Esophagus (tissue), 2 donors: ENCODE measurements around the gene NTSR1. TPM values are rescaled to one million over a fixed set of nuclear protein-coding genes. Genes with fewer than 3 reads are reported as not detected.

Source experiments
- H3K27ac ChIP-seq, 2 donors: one replicate each; pipeline ENCODE4 v1.5.1; 2013; ENCODE audit warnings: low read depth in 2 of 2, mild to moderate bottlenecking in 2 of 2, inconsistent platforms in 1 of 2, low read length in 1 of 2, moderate library complexity in 1 of 2
- H3K27me3 ChIP-seq, 2 donors: one replicate each; pipeline ENCODE4 v1.6.1; 2013; ENCODE audit warnings: low read length in 2 of 2, control low read depth in 1 of 2, mild to moderate bottlenecking in 1 of 2; ENCODE audit not compliant: insufficient read depth in 2 of 2, control insufficient read depth in 1 of 2
- H3K36me3 ChIP-seq, 2 donors: one replicate each; pipeline ENCODE4 v1.6.1; 2013; ENCODE audit warnings: low read length in 1 of 2; ENCODE audit not compliant: control insufficient read depth in 2 of 2, insufficient read depth in 2 of 2
- H3K4me1 ChIP-seq, 2 donors: one replicate each; pipeline ENCODE4 v1.6.1; 2013; ENCODE audit warnings: low read length in 1 of 2; ENCODE audit not compliant: control insufficient read depth in 2 of 2, insufficient read depth in 2 of 2
- H3K4me3 ChIP-seq, 2 donors: one replicate each; pipeline ENCODE4 v1.5.1; 2013; ENCODE audit warnings: low read length in 2 of 2, mild to moderate bottlenecking in 2 of 2, low read depth in 1 of 2, moderate library complexity in 1 of 2
- H3K9me3 ChIP-seq, 2 donors: one replicate each; pipeline ENCODE4 v1.6.1; 2013; ENCODE audit warnings: mild to moderate bottlenecking in 2 of 2, low read depth in 1 of 2, low read length in 1 of 2, moderate library complexity in 1 of 2; ENCODE audit not compliant: control insufficient read depth in 2 of 2, insufficient read depth in 1 of 2
- WGBS, 2 donors: extraction: QIAGEN DNeasy Blood & Tissue Kit; methylation state at CpG; one replicate each; pipeline ENCODE4 v1.1.7; 2013; 5-methylcytosine and 5-hydroxymethylcytosine counted together
- polyA plus RNA-seq, 2 donors: library from polyadenylated mRNA; stranded (reverse); fragments of 200-250 nt; gene quantifications; one replicate each; pipeline ENCODE4 v1.2.3, GENCODE V29; 2013
- donor health status: healthy with polysubstance abuse.
- donor health status: Bipolar disorder and iron deficiency.

Gene NTSR1
- polyA plus RNA-seq, 2 donors: 0.02 TPM

DNA sequence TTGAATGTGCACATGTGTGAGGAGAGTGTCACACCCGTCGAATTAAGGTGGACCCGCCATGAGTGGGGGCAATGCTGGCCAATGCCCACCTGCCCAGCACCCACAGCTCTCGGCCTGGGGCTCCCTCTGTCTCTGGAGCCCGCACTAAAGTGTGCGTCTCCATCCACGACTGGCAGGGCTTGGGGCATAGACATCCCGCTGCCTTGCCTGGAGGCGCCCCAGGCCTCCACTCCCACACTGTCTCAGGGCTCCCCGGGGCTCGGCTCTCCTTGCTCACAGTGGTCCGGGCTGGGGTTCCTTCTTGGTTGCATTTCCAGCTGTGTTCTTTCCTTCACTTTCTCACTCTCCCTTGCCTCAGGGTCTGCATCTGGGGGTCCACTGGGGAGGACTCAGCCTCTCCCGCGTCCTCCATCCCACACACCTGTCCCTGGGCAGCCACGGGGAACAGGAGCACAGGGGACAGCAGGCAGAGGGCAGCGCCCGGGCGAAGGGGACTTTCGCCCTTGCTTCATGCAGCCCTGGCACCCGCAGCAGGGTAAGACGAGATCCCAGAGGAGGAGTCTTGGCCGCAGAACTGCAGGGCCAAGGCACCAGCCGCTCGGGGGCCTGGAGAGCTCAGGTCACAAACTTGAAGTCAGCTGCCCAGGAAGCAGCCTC is 67.5 kb downstream of the NTSR1 start:
- peak overlapping the region; percentile 11 to 45 for H3K27ac ChIP-seq
- H3K27me3 ChIP-seq: no peaks in the 10 kb centered on the region
- no peak overlapping the region for H3K4me3 ChIP-seq
- H3K4me1 ChIP-seq: peaks cover 3 to 15% of the 10 kb centered on the region in 2 donors
- 84 to 88% methylated on average over 24 of the region's 24 CpGs for WGBS, 2 donors
- H3K36me3 ChIP-seq: no peaks in the 10 kb centered on the region
- peaks cover 0 to 2% of the 10 kb centered on the region in 2 donors for H3K9me3 ChIP-seq

DNA sequence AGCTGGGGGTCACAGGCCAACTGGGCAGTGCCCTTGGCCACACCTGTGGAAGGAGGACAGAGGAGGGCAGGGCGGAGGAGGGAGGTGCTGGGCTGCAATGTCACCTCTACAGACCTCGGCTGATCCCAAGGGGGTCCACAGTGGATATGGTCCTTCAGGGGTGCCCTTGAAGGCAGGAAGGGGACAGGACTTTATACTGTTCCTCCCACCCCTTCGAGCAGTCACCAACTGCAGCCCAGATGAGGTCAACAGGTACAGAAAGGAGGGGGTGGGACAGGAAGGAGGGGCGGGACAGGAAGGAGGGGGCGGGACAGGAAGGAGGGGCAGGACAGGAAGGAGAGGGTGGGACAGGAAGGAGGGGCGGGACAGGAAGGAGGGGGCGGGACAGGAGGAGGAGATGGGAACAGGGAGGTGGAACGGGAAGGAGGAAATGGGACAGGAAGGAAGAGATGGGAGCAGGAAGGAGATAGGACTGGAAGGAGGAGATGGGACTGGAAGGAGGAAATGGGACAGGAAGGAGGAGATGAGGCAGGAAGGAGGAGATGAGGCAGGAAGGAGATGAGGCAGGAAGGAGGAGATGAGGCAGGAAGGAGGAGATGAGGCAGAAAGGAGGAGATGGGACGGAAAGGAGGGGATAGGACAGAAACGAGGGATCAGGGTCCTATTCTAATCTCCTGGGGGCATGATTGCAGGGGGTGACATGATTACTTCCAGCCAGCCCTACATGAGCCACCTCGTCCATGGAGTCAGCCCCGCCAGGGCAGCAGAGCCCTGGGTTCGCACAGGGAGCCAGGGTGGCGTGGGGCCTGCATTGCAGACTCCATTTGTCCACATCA is 68.3 kb downstream of the NTSR1 start:
- H3K4me3 ChIP-seq: no peak overlapping the region
- no peaks in the 10 kb centered on the region for H3K27me3 ChIP-seq
- WGBS, 2 donors: 70 to 73% methylated on average over 14 of the region's 14 CpGs
- H3K36me3 ChIP-seq: no peaks in the 10 kb centered on the region
- H3K27ac ChIP-seq: peak overlapping the region; percentile 19 to 45
- peaks cover 0 to 2% of the 10 kb centered on the region in 2 donors for H3K9me3 ChIP-seq
- peaks cover 3 to 15% of the 10 kb centered on the region in 2 donors for H3K4me1 ChIP-seq

DNA sequence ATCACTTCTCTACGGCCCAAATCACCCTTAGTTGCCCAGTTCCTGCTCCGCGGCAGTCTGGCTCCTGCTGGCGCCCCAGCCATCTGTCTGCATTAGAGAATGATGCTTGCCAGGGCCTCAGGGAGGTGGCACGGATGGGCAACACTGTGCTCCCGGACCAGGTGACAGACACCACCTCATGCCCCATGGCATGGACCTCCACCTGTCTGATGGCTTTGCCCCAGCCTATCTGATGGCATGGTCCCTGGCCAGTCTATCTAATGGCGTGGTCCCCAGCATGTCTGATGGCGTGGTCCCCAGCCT is 68.8 kb downstream of the NTSR1 start:
- Histone ChIP-seq H3K36me3 (no peaks in the 10 kb centered on the region), H3K9me3 (peaks cover 0 to 2% of the 10 kb centered on the region in 2 donors), H3K27me3 (no peaks in the 10 kb centered on the region), H3K27ac (no peak overlapping the region), H3K4me1 (peaks cover 3 to 15% of the 10 kb centered on the region in 2 donors), H3K4me3 (no peak overlapping the region)
- 92 to 94% methylated on average over 8 of the region's 8 CpGs for WGBS, 2 donors

DNA sequence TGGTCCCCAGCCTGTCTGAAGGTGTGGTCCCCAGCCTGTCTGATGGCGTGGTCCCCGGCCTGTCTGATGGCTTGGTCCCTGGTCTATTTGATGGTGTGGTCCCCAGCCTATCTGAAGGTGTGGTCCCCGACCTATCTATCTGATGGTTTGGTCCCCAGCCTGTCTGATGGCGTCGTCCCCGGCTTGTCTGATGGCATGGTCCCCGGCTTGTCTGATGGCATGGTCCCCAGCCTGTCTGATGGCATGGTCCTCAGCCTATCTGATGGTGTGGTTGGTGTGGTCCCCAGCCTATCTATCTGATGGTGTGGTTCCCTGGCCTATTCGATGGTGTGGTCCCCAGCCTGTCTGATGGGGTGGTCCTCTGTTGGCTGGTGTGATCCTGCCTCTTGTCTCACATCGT is 69.4 kb downstream of the NTSR1 start:
- WGBS, 2 donors: 92 to 95% methylated on average over 9 of the region's 9 CpGs
- H3K9me3 ChIP-seq: peaks cover 0 to 2% of the 10 kb centered on the region in 2 donors
- H3K36me3 ChIP-seq: no peaks in the 10 kb centered on the region
- H3K27me3 ChIP-seq: no peaks in the 10 kb centered on the region
- H3K27ac ChIP-seq: no peak overlapping the region
- H3K4me1 ChIP-seq: peaks cover 3 to 15% of the 10 kb centered on the region in 2 donors
- no peak overlapping the region for H3K4me3 ChIP-seq

DNA sequence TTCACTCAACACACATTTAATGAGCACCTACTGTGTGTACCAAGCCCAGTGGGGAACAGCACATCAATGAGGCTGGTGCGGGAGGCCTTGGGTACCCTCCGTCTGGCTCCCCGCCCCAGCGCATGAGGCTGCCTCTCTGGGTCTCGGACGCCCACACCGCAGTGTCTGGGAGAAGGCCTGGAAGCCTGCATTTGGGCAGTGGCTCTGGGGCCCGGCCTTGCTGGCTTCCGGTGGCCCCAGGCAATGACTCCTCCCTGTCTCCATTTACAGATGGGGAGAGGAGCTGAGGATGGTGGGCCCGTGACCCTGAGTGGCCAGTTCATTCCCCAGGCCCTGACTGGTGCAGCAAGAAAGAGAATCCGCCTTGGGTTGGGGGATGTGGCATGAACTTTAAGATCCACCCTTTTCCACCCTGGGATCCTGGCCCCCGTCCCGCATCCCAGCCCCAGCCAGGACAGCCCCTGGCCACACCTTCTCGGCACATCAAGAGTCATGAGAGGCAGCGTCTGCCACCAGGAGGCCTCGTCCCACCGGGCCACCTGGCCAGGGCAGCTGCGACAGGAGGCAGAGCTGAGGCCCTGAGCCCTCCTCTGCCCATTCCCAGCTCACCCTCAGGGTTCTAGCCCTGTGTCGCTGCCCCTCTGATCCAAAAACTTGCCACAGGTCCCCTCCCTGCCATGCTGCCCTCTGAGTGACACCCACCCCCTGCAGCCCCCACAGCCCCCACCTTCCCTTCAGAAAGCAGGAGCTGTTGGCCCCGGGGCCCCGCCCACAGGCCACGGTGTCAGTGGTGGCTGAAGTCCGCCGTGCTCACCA is 70.2 kb downstream of the NTSR1 start:
- no peaks in the 10 kb centered on the region for H3K36me3 ChIP-seq
- whole genome bisulfite sequencing, 2 donors: 67 to 68% methylated on average over 22 to 24 of the region's 24 CpGs
- peaks cover 0 to 2% of the 10 kb centered on the region in 2 donors for H3K9me3 ChIP-seq
- H3K4me1 ChIP-seq: peaks cover under 1 to 9% of the 10 kb centered on the region in 2 donors
- H3K27ac ChIP-seq: no peak overlapping the region
- H3K27me3 ChIP-seq: no peaks in the 10 kb centered on the region
- no peak overlapping the region for H3K4me3 ChIP-seq

DNA sequence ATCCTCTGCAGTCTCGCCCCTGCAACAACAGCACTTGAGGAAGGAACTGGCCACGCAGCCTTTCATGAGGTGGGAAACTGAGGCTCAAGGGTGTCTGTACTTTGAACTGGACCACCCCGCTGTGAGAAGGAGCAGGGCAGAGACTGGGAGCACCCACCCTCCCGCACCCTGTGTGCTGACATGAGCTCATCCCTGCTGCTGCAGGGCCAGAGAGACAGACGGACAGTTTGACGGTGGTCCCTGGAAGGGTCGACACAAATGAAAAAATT is 70.7 kb downstream of the NTSR1 start:
- H3K27me3 ChIP-seq: no peaks in the 10 kb centered on the region
- H3K9me3 ChIP-seq: peaks cover 0 to 2% of the 10 kb centered on the region in 2 donors
- H3K4me3 ChIP-seq: no peak overlapping the region
- WGBS, 2 donors: 81 to 85% methylated on average over 7 of the region's 7 CpGs
- H3K27ac ChIP-seq: no peak overlapping the region
- H3K36me3 ChIP-seq: no peaks in the 10 kb centered on the region
- H3K4me1 ChIP-seq: peaks cover 0 to 8% of the 10 kb centered on the region in 2 donors

DNA sequence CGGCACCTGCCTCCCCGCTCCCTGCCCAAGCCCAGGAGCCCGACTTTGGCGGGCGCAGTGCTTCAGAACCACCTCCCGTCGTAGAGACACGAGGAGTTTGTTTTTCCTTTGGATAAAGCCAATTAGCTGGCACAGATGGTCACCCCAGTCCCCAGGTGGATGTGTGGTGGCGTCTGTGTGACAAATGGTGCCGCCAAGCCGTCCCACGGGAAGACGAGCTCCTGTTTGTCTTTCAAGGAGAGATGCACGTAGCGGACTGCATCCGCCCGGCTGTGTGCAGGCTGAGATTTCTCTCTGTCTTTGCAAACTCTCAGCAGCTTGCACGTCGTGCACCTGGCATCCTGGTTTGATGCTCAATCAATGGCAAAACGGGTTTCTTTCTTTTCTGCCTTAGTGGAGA is 71.6 kb downstream of the NTSR1 start:
- Histone ChIP-seq H3K27ac (no peak overlapping the region), H3K4me3 (no peak overlapping the region), H3K36me3 (no peaks in the 10 kb centered on the region), H3K4me1 (peaks cover 0 to 5% of the 10 kb centered on the region in 2 donors), H3K9me3 (peaks cover 0 to 2% of the 10 kb centered on the region in 2 donors), H3K27me3 (no peaks in the 10 kb centered on the region)
- WGBS, 2 donors: 46 to 55% methylated on average over 20 of the region's 20 CpGs

DNA sequence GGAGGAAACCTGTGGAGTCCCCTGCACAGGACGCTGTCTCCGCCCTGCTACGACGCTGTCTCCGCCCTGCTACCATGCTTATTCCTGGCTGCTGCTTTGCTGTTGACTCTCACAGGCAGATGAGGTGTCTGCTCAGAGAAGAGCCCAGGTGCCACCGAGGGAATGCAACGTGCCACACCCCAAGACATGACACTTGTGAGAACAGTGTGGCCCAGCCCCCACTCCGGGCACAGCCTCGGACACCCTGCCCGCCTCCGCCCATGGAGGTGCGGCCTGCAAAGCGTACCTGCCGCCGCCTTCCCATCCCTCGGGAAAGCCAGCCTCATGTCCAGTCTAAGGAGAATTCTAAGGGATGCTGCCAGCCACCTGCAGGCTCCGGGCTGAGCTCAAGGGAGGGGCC is 72.1 kb downstream of the NTSR1 start:
- Histone ChIP-seq H3K4me3 (no peak overlapping the region), H3K36me3 (no peaks in the 10 kb centered on the region), H3K4me1 (peaks cover 0 to 5% of the 10 kb centered on the region in 2 donors), H3K27me3 (no peaks in the 10 kb centered on the region), H3K27ac (no peak overlapping the region), H3K9me3 (peaks cover 0 to 2% of the 10 kb centered on the region in 2 donors)
- WGBS, 2 donors: 72 to 74% methylated on average over 17 of the region's 17 CpGs

DNA sequence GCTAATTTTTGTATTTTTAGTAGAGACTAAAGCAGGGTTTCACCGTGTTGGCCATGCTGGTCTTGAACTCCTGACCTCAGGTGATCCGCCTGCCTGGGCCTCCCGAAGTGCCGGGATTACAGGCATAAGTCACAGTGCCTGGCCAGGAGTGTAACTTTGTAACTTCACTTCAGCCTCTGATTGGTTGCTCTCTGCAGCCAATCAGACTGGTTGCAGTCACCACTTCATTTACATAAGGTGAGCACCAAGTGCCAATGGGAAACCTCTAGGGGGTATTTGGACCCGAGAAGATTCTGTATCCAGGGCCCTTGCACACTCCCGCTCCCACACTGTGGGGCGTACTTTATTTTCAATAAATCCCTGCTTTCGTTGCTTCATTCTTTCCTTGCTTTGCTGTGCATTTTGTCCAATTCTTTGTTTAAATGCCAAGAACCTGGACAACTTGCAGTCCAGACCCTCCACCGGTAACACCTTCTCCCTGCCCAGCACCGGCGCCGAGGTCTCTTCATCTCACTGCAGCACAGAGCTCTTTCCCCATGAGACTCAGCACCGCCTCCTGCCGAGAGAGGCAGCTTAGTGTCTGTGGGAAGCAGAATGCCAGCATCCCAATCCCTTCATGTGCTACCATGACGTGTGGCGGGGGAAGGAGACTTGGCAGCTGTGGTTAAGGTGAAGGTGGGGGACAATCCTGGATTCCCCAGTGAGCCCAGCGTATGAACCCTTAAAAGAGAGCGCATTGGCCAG is 73.7 kb downstream of the NTSR1 start:
- H3K9me3 ChIP-seq: no peaks in the 10 kb centered on the region
- 81 to 83% methylated on average over 18 of the region's 18 CpGs for WGBS, 2 donors
- no peaks in the 10 kb centered on the region for H3K36me3 ChIP-seq
- H3K4me3 ChIP-seq: no peak overlapping the region
- no peaks in the 10 kb centered on the region for H3K27me3 ChIP-seq
- H3K27ac ChIP-seq: no peak overlapping the region
- no peaks in the 10 kb centered on the region for H3K4me1 ChIP-seq
